Measurements from ENCODE around the gene FOCAD. TPM values are rescaled to one million over a fixed set of nuclear protein-coding genes. Genes with fewer than 3 reads are reported as not detected.

FOCAD gene
- total RNA-seq, 2 donors from 2014 or later, result 42.5 to 50.1 TPM

GRCh38 chr9:20788526-20789451, 104.7 kb downstream of the FOCAD start:
- no peak for TF ChIP-seq CTCF (IDR thresholded peaks at IDR 0.05)
- H3K4me1 ChIP-seq, result peaks cover 0 to 11% of the 10 kb centered on the region in 2 donors
- no peaks in the 10 kb centered on the region for H3K27me3 ChIP-seq
- H3K36me3 ChIP-seq, result peaks cover 10% of the 10 kb centered on the region
- no peak overlapping the region for H3K27ac ChIP-seq
- DNase-seq (ENCODE audit: low spot score), result no peak
- H3K9me3 ChIP-seq, result no peaks in the 10 kb centered on the region
- no peak overlapping the region for H3K4me3 ChIP-seq

- no peak for TF ChIP-seq CTCF (IDR thresholded peaks at IDR 0.05)
- Histone ChIP-seq H3K27ac (no peak overlapping the region), H3K9me3 (no peaks in the 10 kb centered on the region), H3K4me1 (peaks cover 0 to 11% of the 10 kb centered on the region in 2 donors), H3K4me3 (no peak overlapping the region), H3K36me3 (peaks cover 10% of the 10 kb centered on the region), H3K27me3 (no peaks in the 10 kb centered on the region)
- no peak for DNase-seq (ENCODE audit: low spot score)
Observed at GRCh38 chr9:20790721-20791120, 106.7 kb downstream of the FOCAD start.

GRCh38 chr9:20791682-20792081, 107.6 kb downstream of the FOCAD start:
- Histone ChIP-seq H3K4me3 (no peak overlapping the region), H3K27me3 (no peaks in the 10 kb centered on the region), H3K9me3 (no peaks in the 10 kb centered on the region), H3K4me1 (peaks cover 0 to 11% of the 10 kb centered on the region in 2 donors), H3K36me3 (peaks cover 10% of the 10 kb centered on the region), H3K27ac (no peak overlapping the region)
- TF ChIP-seq CTCF (IDR thresholded peaks at IDR 0.05), result no peak
- DNase-seq (ENCODE audit: low spot score), result no peak

- DNase-seq (ENCODE audit: low spot score), result no peak
- Histone ChIP-seq H3K27ac (no peak overlapping the region), H3K36me3 (no peaks in the 10 kb centered on the region), H3K27me3 (no peaks in the 10 kb centered on the region), H3K4me1 (no peaks in the 10 kb centered on the region), H3K9me3 (no peaks in the 10 kb centered on the region), H3K4me3 (no peak overlapping the region)
- no peak for TF ChIP-seq CTCF (IDR thresholded peaks at IDR 0.05)
Observed at GRCh38 chr9:20804489-20805250, 120.6 kb downstream of the FOCAD start.

- Histone ChIP-seq H3K36me3 (no peaks in the 10 kb centered on the region), H3K27ac (no peak overlapping the region), H3K27me3 (no peaks in the 10 kb centered on the region), H3K4me1 (no peaks in the 10 kb centered on the region), H3K4me3 (no peak overlapping the region), H3K9me3 (no peaks in the 10 kb centered on the region)
- no peak for TF ChIP-seq CTCF (IDR thresholded peaks at IDR 0.05)
- no peak for DNase-seq (ENCODE audit: low spot score)
Observed at GRCh38 chr9:20805766-20806165, 121.7 kb downstream of the FOCAD start.
